Stimulated activated CD8-positive, alpha-beta memory T cell treated with anti-CD3 and anti-CD28 coated beads, Interleukin-12 subunit alpha, Interleukin-12 subunit beta, amount 100 ng/mL, for 4 hours (primary cell): Measurements from ENCODE around the gene NAPB.
"Not testable (repeated sequence)": the region's sequence is repeated elsewhere in the genome, so short reads cannot be mapped to it uniquely, and the experiment has no call there.

Source experiments
- DNase-seq: peaks from one replicate; pipeline ENCODE4 v3.0.0-alpha.2; 2020; ENCODE audit warnings: low read depth

Gene NAPB

DNA sequence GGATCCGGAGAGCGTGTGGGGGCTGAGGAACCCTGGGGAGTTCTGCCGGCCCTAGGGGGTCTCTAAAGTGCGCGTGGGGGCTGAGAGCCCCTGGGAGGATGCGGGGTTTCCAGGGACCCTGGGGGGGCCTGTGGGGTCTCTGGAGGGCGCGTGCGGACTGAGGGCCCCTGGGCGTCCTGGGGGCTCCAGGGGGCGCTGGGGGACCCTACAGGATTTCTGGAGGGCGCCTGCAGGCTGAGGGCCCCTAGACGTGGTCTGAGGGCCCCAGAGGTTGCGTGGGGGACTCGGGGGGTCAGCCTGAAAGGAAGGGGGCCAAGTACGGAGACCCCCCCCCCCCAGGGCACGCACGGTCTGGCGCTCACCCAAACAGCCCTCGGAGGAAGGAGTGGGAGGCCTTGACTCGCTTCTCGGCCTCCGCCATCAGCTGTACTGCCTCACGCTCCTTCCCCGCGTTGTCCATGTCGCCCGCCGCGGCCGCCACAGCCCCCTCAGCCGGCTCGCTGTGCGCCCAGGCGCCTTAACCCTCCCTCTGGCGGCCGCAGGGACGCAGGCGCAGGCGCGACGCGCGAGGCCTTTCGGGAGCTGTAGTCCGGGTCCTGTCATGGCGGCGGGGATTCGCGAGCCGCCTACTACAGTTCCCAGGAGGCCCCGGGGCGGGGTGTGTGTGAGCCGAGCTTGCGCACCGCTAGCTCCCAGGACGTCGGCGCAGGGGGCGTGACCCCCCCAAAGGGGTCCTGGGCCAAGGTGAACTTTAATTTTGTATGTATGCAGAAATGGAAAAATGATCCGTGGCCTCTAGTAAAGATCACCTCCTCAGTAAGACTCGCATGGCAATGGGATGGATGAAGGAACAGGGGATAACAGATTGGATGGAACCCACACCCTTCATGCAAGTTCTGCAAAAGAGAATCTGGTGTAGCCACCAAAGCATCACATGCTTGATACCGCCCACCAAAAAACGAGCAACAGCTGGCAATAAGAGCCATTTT, at the start of gene NAPB:
Gene NAPB, minus strand, starts transcription at position 546 of the 989 bp plus-strand sequence. Its CDS starts 86 bp downstream, at position 460.
- DNase-seq, result peak; percentile 88

DNA sequence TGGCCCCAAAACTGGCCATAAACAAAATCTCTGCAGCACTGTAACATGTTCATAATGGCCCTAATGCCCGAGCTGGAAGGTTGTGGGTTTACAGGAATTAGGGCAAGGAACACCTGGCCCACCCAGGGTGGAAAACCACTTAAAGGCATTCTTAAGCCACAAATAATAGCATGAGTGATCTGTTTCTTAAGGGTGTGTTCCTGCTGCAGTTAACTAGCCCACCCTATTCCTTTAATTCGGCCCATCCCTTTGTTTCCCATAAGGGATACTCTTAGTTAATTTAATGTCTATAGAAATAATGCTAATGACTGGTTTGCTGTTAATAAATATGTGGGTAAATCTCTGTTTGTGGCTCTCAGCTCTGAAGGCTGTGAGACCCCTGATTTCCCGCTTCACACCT, 45.7 kb upstream of the NAPB start:
- DNase-seq, result not testable (repeated sequence)

DNA sequence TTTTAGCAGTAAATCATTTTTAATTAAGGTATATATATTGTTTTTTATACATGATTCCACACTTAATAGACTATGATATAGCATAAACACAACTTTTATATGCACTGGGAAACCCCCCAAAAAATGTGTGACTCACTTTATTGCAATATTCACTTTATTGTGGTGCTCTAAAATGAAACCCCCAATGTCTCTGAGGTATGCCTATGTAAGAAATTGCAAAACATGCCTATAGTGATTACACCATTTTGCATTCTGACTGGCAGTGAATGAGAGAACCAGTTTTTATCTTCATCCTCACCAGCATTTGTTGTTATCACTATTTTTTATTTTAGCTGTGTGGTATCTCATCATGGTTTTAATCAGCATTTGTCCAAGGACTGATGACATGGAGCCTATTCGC, 39.9 kb upstream of the NAPB start:
- no peak for DNase-seq

DNA sequence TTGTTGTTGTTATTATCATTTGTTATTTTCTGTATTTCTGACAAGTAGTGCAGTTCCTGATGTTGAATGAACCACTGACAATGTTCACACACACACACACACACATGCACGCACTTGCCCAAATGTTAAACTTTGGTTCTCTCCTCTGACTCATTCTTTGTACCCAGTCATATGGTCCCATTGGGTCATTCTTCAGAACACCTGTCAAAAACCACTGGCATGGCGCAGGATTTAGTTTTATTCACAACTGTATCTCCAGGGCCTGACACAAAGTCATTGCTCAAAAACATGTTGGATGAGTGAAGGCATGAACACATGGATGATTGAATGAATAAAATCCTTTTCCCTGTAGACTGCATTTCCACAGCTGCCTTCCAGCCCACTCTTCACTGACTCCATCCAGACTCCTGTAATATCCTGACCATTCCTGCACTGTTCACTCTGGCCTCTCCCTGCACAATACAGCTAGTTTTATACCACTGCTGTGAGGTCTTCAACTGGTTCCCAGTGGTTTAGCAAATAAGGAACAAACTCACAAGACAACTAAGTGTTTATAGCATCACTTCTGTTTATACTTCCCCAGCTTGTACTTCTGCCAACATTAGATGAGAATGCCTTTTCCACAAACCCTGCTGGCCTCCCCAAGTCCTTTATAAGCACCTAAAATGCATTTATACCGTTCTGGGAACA, 38.3 kb upstream of the NAPB start:
- no peak for DNase-seq

DNA sequence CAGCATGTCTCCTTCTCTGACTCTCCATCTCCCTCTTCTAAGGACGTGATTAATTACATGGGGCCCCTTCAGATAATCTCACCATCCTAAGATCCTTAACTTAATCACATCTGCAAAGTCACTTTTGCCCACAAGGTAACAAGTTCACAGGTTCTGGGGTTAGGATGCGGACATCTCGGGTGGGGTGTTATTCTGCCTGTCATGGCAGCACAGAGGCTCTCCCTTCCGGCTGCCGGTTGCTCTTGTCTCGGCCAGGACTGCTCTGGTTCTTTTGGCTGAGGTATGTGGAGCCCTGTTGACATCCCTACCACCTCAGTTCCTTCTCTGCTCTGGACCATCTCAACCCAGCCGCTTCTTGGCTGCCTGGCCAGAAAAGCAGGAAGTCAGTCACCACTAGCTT, 35.6 kb upstream of the NAPB start:
- no peak for DNase-seq

DNA sequence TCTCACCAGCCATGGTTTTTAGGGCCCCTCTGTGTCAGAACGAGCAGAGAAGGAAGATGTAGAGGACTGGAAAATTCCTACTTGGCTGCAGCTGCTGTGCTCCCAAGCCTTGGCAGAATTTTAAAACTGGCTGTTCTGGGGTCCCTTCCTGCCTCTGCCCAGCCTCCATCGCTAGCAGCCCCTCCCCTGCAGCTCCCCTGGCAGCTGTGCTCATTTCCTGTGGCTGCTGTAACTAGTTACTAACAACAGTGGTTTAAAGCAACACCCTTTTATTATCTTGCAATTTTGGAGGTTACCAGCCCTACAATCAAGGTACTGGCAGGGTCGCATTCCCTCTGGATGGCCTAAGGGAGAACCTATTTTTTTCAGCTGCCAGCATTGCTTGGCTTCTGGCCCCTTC, 35.1 kb upstream of the NAPB start:
- DNase-seq, result no peak

DNA sequence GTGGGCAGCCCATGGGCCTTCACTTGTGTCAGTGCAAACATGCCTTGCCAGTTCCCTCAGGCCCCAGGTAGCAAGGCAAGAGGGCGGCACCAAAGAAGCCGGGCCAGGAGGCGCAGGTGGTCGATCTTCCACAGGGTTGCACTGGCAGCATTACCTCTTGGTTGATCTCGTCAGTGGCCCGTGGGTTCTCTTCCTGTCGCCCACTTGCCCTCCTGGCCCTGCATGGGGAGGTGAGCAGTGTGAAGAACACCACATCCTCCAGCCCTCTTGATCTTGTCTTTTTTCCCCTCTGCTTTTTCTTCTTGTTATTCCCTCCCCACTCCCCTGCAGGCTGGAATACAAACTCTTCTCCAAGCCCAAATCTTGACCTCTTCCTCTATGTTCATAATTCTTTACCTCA, 34.4 kb upstream of the NAPB start:
- no peak for DNase-seq

DNA sequence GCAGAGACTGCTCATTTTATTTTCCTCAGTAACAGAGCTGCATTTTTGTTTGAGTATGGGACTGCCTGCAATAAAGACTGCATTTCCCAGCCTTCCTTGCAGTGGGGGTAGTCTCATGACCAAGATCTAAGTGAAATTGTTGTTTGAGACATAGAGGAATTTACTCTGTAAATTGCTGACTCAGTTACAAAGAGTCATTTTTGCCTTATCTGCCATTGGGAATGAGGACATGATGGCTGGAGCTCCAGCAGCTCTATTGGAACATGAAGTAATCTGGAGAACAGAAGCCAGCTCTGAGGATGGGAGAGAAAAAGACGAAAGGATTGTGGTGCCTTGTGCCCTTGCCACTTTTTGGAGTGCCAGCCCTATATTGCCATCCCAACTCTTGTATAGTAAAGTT, 33.5 kb upstream of the NAPB start:
- DNase-seq, result no peak

DNA sequence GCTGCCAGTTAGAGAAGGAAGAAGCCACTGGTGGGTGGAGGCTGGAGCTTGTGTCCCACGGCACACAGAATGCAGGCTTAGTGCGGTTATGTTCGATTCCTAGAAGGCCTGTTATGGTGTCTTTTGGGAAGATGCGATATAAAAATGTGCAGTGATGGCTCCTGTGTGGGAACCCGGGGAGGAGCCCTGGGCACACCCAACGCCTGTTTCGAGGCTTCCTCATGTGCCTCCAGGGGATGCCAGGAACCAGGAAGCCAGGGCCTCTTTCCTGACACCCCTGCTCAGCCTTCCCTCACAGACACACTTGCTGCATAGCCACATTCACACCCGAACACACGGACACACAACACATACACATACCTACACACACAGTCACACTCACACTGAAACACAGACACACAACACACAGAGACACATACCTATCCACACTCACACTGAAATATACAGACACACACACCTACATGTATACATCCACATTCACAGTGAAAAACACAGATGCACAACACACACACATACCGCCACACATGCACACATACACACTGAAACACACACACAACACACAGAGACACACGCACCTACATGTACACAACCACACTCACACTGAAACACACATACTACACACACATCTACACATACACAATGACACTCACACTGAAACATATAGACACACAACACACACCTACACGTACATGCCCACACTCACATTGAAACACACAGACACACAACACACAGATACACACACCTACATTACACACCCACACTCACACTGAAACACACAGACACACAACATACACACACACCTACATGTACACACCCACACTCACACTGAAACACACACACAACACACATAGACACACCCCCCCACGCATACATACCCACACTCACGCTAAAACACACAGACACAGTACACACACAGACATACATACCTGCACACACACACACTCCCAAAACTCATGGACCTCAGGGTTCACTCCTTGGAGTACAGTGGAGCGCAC, 32.6 kb upstream of the NAPB start:
- no peak for DNase-seq

DNA sequence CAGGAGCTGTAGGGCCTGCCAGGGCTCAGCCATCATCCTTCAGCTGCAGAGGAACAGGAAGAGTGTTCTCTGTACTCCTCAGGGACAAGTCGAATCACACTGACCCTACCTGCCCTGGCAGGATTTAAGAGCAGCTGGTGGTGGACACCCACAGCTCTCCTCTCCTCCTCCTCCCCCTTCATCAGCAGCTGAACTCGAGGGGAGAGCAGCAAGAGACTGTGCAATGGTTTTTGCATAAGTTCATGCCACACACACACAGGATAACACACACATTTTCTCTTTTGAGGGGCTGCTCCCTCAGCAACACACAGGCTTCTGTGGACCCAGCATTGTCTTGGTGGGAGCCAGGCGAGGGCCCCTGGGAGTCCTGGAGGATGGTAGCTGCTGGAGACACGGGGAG, 31.5 kb upstream of the NAPB start, which contains the start of gene CST11:
Gene CST11, minus strand, starts transcription at position 101 of the 400 bp plus-strand sequence. Its CDS starts 65 bp downstream, at position 36.
- DNase-seq, result no peak

DNA sequence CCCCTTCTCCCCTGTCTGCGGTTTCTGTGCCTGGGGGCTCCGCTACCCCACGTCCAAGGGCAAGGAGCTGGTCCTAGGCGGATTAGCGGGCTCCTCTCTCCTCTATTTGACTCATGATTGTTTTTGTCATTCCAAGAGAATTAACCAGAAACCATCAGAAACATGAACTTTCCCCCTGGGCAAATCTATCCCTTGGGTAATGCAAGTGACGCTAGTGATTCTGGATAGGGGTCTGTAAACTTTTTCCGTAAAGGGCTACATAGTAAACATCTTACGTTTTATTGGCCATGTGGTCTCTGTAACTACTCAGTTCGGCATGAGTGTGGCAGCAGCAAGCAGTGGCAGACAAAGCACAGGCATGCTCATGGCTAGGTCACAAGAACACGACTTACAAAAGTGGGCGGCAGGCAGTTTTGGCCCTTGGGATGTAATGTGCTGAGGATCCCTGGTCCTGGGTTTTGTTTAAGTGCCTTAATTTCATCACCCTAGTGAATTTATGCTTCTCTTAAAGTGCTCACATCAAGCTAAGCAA, 30.7 kb upstream of the NAPB start:
- no peak for DNase-seq

DNA sequence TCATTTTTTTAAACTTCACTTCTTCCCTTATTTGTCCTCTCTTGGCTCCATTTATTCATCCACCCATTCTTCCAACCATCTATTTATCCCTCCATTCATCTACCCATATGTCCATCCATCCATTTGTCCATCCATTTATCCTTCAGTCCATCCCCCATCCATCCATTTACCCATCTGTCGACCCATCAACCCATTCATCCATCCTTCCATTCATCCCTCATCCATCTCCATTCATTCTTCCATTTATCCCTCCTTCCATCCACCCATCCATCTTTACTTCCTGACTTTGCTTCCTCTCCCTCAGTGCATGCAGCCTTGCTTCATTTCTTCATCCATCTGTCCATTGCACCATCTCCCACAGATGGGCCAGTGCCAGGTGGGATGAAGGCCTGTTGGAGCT, 29.6 kb upstream of the NAPB start:
- no peak for DNase-seq

DNA sequence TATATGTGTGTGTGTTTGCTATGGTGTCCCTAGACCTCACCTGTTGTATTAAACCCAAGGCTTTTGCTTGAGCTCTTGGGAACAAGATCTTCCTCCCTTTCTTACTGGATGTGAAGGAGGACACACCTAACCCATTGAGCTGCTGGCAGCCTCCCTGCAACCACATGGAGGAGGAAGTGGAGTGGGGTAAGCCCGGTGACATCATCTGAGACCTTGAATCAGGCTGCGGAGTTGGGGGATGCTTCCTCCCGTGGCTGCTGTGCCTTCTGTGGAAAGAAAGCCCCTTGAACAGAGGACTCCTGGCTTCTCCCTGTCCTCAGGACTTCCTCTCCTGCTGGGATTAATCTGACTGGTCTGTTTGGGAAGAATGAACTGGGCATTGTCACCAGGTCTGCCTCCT, 28.1 kb upstream of the NAPB start:
- DNase-seq, result no peak

DNA sequence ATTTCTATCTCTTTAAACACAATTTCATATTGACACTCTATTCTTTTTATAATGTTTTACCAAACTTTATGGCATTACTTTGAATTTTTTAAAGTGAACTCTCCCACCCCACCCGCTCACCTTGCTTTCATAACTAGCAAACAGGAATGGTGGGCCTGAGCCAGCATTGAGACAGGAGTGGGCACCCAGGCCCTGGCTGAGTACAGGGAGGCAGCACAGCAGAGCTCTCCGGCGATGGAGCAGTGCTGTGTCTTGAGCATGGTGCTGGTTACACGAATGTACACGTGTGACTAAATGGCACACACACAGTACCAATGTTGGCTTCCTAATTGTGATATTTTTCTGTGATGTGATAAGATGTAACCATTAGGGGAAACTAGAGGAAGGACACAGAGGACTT, 26.9 kb upstream of the NAPB start:
- DNase-seq, result no peak

DNA sequence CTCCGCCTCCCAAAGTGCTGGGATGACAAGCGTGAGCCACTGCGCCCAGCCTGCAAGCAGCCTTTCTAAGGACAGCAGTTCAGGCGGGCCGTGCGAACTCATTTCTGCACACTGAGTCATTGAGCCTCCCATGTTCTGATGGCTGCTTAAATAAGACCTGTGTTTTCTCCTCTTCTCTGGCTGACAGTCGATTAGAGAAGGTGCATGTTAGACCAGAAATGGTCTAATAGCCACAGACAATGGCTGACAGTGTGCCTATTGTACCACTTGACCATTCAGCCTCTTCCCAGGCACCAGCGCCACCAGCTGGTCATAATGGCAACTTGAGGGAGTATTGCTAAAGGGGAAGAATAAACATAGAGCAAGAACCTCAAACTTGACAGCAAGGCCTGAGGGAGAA, 25.2 kb upstream of the NAPB start:
- DNase-seq, result no peak

DNA sequence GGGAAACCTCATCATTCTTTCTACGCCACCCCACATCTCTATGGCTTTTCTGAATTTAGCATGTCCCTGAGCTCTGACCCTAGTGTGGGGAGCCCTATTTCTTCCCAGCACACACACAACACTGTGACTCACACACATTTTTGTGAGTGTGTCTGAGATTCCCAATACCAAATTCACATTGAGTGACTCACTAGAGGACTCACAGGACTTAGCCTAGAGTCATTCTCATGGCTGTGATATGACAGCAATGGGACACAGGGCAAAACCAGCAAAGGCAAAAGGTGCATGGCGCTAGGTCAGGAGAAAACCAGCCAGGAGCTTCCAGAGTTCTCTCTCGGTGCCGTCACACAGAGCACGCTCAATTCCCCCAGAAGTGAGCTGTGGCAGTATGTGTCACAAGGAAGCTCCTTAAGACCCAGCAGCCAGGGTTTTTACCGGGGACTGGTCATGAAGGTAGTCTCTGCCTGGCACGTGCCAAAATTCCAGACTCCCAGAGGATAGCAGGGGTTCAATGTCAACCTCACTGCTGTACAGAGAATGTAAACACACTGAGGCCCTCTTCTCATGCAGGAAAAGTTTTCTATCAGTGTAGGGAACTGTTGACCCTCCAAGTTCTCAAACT, 24.4 kb upstream of the NAPB start:
- DNase-seq, result no peak

DNA sequence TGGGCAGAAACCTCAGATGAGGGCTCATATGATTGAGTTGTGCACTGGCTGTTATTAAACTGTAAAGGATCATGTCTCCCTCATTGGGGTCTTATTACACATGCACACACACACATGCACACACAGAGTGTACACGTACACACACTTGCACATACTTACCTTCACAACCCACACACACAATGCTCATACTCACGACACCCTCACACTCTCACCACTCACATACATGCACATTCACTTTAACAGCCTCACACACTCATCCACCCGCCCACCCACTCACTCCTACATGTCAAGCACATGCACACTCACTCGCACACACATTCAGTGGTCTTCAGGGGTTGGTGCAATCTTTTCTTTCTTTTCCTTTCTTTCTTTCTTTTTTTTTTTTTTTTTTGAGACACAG, 23.6 kb upstream of the NAPB start:
- DNase-seq, result no peak

DNA sequence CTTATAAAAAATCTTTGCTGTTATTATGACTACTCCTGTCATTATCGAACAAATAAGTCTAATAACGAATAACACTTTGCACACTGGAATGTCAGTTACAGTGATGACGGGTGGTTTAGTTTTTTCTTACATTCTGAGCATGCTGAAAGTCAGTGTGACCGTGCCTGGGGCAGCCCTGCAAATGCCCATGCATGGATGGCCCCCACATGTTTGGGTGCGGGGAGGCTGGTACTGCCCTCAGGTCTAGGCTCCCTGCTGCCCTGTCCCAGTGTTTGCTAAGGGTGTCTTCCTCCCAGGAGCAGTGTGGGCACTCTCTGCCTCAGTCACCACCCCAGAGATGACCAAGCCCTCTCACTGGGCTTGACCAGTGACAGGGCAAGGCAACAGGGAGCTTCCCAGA, 21.1 kb upstream of the NAPB start:
- DNase-seq, result no peak

DNA sequence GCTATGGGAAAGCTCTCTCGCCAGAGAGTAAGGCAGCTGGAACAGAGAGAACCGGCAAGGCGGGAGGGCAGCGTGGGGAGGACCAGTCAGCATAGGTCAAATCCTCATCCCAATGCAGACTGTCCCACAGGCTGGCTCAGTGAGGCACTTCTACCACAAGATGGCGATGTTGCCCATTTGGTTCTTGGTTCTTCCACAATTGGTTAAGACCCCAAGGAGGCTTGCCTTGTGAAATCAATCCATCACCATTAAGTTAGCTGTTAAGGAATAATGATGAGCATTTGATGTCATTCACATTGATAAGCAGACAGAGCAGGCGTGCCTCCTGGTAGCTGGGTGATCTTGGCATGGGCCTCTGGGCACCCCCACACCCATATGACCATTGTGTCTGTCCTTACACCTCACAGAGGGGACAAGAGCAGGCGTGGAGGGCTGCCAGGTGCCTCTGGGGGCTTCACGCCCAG, 20.6 kb upstream of the NAPB start:
- peak; percentile 21 for DNase-seq

DNA sequence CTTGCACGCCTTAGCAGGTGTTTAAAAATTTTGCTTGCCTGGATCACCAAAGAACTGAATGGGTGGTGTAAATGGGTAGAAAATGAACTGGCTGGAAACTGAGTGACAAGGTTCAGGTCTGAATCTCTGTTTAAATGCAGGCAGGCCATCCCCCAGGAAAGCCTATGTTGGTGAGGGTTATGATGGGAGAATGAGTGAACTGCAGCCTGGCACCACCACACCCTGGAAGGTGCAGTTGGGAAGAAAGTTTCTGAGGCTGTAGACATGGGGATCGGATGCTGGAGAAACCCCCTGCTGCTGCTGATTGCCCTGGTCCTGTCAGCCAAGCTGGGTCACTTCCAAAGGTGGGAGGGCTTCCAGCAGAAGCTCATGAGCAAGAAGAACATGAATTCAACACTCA, 18.7 kb upstream of the NAPB start:
- DNase-seq, result no peak

DNA sequence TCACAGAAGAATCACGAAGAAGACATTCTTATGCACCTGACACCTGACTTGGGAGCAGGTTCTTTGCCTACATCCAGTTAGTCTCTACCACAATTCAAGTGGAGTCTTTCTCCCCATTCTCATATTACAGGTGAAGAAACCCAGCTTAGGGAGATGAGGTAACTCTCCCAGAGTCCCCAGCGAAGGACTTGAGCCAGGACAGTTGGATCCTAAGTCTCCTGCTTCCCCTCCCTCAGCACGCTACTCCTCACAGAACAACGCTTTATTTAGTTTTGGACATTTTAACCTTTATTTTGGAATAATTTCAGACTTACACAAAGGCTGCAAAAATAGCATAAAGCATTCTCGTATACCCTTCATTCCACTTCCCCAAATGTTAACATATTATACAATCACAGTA, 17.4 kb upstream of the NAPB start:
- DNase-seq, result no peak
